HG03175 (cell line): ENCODE data around the gene ADAMTS14.

Experiments
- ATAC-seq: cut with Tn5 transposase; IDR thresholded peaks from one replicate; pipeline ENCODE4 v1.9.1; 2021; ENCODE audit warnings: mild to moderate bottlenecking, moderate library complexity; ENCODE audit not compliant: unreplicated experiment

The ADAMTS14 gene

GRCh38 chr10:70690589-70690988, 18.3 kb downstream of the ADAMTS14 start:
- no peak for ATAC-seq

- no peak for ATAC-seq
These were observed 19.3 kb downstream of the ADAMTS14 start for GRCh38 chr10:70691611-70692010.

DNA sequence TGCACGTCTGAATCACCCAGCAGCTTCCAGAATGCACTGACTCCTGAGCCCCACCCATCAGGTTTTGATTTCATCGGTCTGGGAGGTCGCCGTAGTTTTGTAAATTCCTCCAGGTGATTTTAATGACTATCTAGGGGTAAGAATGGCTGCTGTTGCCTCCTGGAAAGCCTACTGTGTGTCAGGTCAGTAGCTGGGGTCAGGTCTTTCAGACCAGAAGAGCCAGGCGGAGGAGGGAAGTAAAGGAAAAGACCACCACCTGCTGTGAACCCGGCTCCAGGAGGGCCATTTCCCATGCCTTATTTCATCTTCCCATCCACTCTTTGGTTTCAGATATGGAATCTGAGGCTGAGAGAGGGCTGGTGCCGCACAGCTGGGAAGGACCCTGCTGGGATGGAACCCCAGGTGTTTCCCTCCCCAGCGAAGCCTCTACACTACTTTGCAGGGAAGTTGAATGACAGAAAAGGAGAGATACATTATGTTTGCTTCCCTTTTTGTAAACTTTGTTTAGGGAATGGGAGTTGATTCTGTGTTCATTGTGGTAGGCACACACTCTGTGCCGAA, 19.8 kb downstream of the ADAMTS14 start:
- ATAC-seq, result no peak

DNA sequence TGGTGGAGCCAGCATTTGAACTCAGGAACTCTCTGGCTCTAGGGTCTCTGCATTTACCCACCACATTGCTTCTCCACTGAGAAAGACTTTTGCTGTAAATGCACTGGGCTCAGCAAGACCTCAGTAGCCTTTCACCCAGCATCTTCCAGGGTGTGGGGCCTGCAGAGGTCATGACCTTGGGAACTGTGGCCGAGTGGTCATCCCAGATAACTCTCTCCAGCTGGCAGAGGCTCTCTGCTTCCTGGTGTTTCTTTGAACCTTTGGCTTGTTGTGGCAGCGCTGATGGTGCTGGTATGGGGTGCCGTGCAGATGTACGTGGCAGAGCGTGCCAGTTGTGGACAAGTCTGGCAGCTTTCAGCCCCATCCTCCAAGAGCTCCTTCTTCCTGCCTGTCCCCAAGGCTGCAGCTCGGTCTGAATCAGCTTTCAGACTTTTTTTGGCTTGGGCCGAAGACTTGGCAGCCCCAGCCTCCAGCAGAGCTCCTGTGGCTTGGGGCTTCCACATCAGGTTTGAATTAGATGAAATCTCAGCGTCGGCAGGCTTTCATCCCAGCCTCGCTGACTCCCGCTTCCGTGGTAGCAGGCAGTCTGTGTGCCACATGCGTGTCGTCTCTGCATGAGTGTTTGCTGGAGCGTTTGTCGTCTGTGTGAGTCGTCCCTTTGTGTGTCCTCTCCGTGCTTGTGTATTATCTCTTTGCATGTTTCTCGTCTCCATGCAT, 21.5 kb downstream of the ADAMTS14 start:
- ATAC-seq, result no peak

DNA sequence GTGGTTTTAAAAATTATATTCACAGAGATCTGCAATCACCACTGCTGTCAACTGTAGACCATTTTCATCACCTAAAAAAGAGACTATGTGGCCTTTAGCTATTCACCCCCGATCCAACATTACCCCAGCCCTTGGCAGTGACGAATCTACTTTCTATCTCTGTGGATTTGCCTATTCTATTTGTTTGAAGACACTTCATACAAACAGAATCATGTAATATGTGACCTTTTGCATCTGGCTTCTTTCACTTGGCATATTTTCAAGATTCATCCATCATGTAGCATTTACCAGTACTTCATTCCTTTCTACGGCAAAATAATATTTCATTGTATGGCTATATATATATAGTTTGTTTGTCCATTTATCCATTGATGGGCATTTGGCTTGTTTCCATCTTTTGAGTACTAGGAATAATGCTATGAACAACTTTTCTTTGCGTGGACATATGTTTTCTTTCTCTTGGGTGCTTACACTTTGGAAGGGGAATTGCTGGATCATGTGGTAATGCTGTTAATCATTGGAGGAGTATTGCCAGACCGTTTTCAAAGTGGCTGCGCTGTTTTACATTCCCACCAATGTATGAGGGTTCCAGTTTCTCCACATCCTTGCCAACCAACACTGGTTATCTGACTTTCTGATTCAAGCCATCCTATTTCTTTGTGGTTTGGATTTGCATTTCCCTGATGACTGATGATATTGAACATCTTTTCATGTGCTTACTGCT, 22.3 kb downstream of the ADAMTS14 start:
- ATAC-seq, result no peak

DNA sequence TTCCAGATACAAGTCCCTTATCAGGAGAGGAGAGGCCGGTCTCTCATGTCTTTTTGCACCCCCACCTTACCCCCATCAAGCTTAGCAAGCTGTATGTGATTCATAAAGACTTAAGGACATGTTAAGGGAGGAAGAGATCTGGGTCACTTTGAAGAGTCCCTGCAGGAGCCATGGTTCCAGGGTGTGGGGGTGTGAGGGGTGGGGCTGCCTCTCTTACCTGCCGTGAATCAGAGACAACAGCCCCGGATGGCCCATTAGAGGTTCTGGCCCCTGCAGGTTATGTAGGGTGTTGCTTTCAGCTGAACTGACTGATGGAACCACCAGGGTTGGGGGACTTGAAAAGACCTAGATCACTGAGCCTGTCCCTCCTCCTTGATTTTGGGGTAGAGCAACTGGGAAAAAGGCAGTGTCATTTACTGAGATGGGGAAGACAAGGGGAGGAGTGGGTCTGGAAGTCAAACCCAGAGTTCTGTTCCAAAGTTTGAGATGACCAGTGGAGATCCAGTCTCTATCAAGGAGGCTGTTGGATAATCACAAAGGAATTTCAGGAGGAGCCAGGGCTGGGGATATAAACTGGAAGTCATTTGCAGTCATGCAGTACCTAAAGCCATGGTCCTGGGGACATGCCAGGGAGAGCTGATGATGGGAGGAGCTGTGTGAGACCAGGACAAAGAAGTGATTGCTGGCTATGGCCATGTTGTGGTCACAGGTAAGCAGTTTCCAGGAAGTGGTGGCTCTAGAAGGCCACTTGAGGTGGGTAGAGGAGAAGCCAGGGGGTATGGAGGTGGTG, 23.1 kb downstream of the ADAMTS14 start:
- no peak for ATAC-seq

DNA sequence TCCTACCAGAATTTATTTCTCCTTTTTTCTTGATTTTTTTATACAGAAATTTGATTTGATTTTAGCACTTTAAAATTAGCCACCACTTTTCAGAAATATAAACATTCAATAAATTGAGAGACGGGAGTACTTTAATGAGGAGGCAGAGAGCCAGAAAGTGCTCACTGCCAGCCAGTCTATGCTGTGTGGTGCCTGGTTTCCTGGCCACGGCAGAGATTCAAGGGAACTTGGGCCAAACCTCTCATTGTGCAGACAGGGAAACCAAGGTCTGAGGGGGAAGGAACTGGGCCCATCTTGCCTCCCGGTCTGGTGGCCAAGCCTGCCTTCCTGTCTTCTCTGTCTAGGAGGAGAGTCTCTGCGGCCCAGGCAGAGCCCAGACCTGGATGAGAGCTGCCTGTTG, 25.9 kb downstream of the ADAMTS14 start:
- ATAC-seq, result no peak

- no peak for ATAC-seq
These were observed 26.9 kb downstream of the ADAMTS14 start for GRCh38 chr10:70699063-70699658.

- ATAC-seq, result no peak
These were observed 27.4 kb downstream of the ADAMTS14 start for GRCh38 chr10:70699659-70700174.

- ATAC-seq, result no peak
These were observed 30.0 kb downstream of the ADAMTS14 start for GRCh38 chr10:70702190-70702763.

GRCh38 chr10:70704211-70704610, 31.9 kb downstream of the ADAMTS14 start:
- ATAC-seq, result no peak

DNA sequence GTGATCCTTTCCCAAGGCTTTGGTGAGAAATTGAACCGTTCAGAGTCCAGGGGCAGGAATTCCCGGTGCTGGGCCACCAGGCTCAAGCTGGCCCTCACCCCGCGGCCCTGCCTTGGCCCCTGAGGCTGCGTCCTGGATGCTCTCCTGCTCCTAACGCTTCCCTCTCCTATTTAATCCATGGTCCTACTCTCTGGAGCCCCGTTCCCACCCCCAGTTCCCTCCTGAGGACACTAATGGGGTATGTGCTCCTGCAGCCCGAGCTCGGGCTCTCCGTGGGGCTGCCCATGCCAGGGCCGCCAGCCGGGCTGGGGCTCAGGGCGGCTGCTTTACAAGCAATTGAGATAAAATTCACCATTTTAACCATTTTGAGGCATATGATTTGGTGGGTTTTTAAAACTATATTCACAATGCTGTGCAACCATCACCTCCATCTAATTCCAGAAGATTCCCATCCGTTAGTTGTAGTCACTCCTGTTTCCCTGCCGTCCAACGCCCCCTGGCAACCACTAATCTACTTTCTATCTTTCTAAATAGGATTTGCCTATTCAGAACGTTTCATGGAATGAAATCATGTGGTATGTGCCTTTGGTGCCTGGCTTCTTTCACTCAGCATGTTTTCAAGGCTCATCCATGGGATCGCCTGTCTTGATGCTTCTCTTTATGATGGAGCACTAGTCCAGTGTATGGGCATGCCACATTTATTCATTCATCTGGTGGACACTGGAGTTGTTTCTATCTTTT, 33.0 kb downstream of the ADAMTS14 start:
- ATAC-seq, result no peak

GRCh38 chr10:70711177-70711576, 38.9 kb downstream of the ADAMTS14 start:
- ATAC-seq, result no peak

DNA sequence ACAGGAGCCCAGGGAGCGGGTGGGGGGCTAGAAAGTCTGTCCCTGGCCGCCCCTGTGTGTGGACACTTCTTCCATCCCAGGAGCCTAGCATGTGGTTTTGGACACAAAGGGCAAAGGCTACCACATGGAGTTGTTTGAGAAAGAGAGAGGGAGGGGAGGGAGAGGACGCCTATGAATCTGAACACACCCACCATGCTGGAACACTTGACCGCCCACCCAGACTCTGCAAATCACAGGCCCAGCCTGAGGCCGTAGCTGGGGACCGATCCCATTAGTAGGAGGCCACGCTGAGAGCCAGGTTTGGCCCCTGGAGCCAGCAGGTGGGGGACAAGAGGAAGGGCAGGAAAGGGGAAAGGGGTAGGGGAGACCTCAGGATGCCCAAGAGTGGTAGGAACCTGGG, 39.6 kb downstream of the ADAMTS14 start:
- ATAC-seq, result no peak

GRCh38 chr10:70714245-70714644, 41.9 kb downstream of the ADAMTS14 start:
- ATAC-seq, result no peak

DNA sequence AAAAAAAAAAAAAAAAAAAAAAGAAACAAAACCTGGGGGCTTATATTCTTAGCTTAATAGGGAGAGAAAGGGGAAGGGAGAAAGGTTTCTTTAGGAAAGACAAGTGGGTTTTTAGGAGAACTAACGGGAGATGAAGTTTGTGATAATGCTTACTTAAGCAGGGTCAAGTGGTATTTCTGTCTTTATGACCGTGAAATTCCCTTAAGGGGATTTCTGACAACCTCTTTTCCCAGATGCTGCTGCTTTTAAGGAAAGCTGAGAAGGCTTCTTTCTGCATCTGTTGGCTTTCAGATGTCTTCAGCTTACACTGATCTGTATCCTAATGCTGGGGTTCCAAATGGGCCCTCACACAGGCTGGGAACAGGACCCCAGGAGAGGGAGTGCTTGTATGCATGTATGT, 42.6 kb downstream of the ADAMTS14 start:
- no peak for ATAC-seq

DNA sequence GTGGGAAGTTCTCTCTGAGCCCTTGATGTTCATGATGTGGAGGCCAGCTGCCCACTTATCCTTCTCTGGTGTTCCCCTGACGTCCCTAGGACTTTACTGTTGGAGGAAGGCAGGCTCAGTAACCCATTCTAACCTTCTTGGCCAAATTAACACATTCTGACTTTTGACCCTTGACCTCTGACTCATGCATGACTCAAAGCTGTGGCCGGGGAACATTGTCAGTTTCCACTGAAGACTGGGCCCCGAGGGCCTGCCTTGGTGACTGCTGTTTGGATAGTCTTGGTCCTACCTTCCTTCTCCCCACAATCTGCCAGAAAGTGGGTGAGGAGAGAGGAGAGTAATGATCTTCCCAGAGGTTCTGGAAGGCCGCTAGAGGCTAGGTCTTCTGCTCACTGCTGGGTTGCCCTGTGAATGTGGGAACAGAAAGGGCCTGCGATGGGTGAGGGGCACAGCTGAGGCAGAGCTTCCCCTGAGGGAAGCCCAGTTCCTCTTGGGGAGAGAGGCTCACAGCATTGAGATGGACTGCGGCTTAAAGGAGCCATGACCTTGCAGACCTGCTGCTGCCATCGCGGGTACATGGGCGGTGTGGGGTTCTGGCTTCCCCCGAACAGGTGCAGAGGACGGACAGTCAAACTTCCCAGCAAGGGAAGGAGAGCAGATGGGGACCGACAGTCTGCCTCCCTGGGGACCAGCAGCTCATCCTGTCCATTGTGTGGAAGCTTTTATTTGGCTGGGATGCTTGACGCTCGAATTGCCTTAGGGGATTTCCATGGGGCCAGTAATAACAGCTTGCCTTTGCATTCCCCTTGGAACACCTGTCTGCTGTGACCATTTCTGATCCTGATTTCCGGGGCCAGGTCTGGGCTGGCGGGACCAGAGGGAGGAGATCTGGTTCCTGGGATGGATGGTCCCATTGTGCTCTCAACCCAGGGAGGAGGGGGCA, 43.8 kb downstream of the ADAMTS14 start:
- no peak for ATAC-seq

GRCh38 chr10:70722820-70723424, 50.6 kb downstream of the ADAMTS14 start:
- ATAC-seq, result no peak
